Calu3 (cell line): ENCODE results near the gene HRH3. TPM values are rescaled to one million over a fixed set of nuclear protein-coding genes. Genes with fewer than 3 reads are reported as not detected.

Source experiments
- BruUV-seq: library from RNA; stranded (reverse); fragments of 400-500 nt; replicated peaks from 2 replicates; lab custom pipeline; 2021; lab: Mats Ljungman, UMichigan
- CTCF ChIA-PET: fragments of 300-600 bp; sonication (Branson Sonifier 250); formaldehyde crosslinking; loops from one replicate; lab custom pipeline; 2022; ENCODE audit warnings: antibody characterized with exemption; lab: Charles Lee
- DNase-seq: peaks from one replicate; pipeline ENCODE4 v3.0.0; 2022
- H3K27ac Mint-ChIP-seq: one replicate; pipeline ENCODE4 v1.8.0; 2022; ENCODE audit warnings: mixed read lengths; ENCODE audit not compliant: unreplicated experiment
- H3K27me3 Mint-ChIP-seq: one replicate; pipeline ENCODE4 v1.8.0; 2022; ENCODE audit warnings: mixed read lengths; ENCODE audit not compliant: unreplicated experiment
- H3K36me3 Mint-ChIP-seq: one replicate; pipeline ENCODE4 v1.8.0; 2022; ENCODE audit warnings: mild to moderate bottlenecking, moderate library complexity, mixed read lengths; ENCODE audit not compliant: insufficient read depth, unreplicated experiment
- H3K4me1 Mint-ChIP-seq: one replicate; pipeline ENCODE4 v1.8.0; 2022; ENCODE audit warnings: mild to moderate bottlenecking, low read depth, mixed read lengths; ENCODE audit not compliant: unreplicated experiment
- H3K4me3 Mint-ChIP-seq: one replicate; pipeline ENCODE4 v1.8.0; 2022; ENCODE audit warnings: mild to moderate bottlenecking, low read depth, moderate library complexity, mixed read lengths; ENCODE audit not compliant: unreplicated experiment
- H3K9me3 Mint-ChIP-seq: one replicate; pipeline ENCODE4 v1.8.0; 2022; ENCODE audit warnings: low read depth, mixed read lengths; ENCODE audit not compliant: unreplicated experiment
- intact Hi-C: fragments of 100-400 bp; cut with micrococcal nuclease; formaldehyde crosslinking; loops from one replicate; pipeline ENCODE4 v1.10.0; 2022; ENCODE audit not compliant: unreplicated experiment
- total RNA-seq: library from RNA; stranded (reverse); gene quantifications from 2 replicates; pipeline ENCODE4 v1.2.3, GENCODE V29; 2022
- TF ChIP-seq, protein P1 (sequence below): fragments of 200-600 bp; IDR thresholded peaks from one replicate; pipeline ENCODE4 v1.8.0; 2022; ENCODE audit warnings: antibody characterized with exemption; ENCODE audit not compliant: unreplicated experiment

HRH3 gene
- total RNA-seq, 1 experiment from 2014 or later, result not detected

- Mint-ChIP-seq H3K4me3 (no peak overlapping the region), H3K27ac (no peak overlapping the region), H3K27me3 (no peaks in the 10 kb centered on the region), H3K4me1 (peaks cover 16% of the 10 kb centered on the region), H3K9me3 (no peaks in the 10 kb centered on the region), H3K36me3 (peaks cover 43% of the 10 kb centered on the region)
- BruUV-seq, result no TSS peak
- CTCF ChIA-PET, result no interaction called here
- TF ChIP-seq, protein P1, sequence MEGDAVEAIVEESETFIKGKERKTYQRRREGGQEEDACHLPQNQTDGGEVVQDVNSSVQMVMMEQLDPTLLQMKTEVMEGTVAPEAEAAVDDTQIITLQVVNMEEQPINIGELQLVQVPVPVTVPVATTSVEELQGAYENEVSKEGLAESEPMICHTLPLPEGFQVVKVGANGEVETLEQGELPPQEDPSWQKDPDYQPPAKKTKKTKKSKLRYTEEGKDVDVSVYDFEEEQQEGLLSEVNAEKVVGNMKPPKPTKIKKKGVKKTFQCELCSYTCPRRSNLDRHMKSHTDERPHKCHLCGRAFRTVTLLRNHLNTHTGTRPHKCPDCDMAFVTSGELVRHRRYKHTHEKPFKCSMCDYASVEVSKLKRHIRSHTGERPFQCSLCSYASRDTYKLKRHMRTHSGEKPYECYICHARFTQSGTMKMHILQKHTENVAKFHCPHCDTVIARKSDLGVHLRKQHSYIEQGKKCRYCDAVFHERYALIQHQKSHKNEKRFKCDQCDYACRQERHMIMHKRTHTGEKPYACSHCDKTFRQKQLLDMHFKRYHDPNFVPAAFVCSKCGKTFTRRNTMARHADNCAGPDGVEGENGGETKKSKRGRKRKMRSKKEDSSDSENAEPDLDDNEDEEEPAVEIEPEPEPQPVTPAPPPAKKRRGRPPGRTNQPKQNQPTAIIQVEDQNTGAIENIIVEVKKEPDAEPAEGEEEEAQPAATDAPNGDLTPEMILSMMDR, result no peak
- intact Hi-C loops, result no loop called here
- DNase-seq, result no peak
Measured at GRCh38 chr20:62255976-62256375, 35.9 kb upstream of the HRH3 start.

GRCh38 chr20:62254021-62254724 is 34.1 kb upstream of the HRH3 start:
- CTCF ChIA-PET, result no interaction called here
- DNase-seq, result no peak
- TF ChIP-seq, protein P1, result no peak
- Mint-ChIP-seq H3K4me3 (no peak overlapping the region), H3K36me3 (peaks cover 31% of the 10 kb centered on the region), H3K4me1 (peaks cover 23% of the 10 kb centered on the region), H3K27me3 (no peaks in the 10 kb centered on the region), H3K27ac (no peak overlapping the region), H3K9me3 (no peaks in the 10 kb centered on the region)
- intact Hi-C loops, result no loop called here
- no TSS peak for BruUV-seq

GRCh38 chr20:62253398-62253797 is 33.3 kb upstream of the HRH3 start:
- no peaks in the 10 kb centered on the region for H3K27me3 Mint-ChIP-seq
- H3K4me1 Mint-ChIP-seq, result peaks cover 23% of the 10 kb centered on the region
- no peak overlapping the region for H3K4me3 Mint-ChIP-seq
- TF ChIP-seq, protein P1, result no peak
- peaks cover 25% of the 10 kb centered on the region for H3K36me3 Mint-ChIP-seq
- no peaks in the 10 kb centered on the region for H3K9me3 Mint-ChIP-seq
- intact Hi-C loops, result no loop called here
- no peak overlapping the region for H3K27ac Mint-ChIP-seq
- no peak for DNase-seq
- CTCF ChIA-PET, result no interaction called here
- BruUV-seq, result no TSS peak

DNA sequence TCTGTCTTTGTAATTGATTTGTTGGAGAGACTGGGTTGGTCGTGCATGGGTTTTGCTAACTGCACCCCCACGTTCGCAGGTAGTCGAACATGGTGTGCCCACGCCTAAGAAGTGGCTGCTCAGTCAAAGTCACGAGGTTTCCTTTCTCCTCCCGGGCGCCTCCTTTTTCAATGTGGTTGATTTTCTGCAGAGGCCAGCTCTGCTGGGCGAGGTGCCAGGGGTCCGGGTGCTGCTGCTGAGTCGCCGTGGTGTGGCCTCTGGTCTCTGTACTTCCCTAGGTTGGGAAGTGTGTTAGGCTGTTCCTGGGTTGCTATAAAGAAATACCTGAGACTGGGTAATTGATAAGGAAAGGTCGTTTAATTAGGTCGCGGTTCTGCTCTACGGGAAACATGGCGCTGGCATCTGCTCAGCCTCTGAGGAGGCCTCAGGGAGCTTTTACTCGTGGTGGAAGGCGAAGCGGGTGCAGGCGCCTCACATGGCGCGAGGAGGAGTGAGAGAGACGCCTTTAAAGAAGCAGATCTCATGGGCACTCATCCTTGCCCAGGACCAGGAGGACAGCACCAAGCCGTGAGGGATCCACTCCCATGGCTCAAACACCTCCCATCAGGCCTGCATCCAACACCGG is 32.4 kb upstream of the HRH3 start:
- Mint-ChIP-seq H3K36me3 (peaks cover 25% of the 10 kb centered on the region), H3K27me3 (no peaks in the 10 kb centered on the region), H3K9me3 (no peaks in the 10 kb centered on the region), H3K4me3 (no peak overlapping the region), H3K27ac (no peak overlapping the region), H3K4me1 (peaks cover 23% of the 10 kb centered on the region)
- TF ChIP-seq, protein P1, result no peak
- intact Hi-C loops, result no loop called here
- DNase-seq, result no peak
- BruUV-seq, result no TSS peak
- CTCF ChIA-PET, result interaction anchor here (0.6 kb wide), 1 partner anchor 13 kb away, joined by 3 read pairs; no protein-coding TSS in a partner anchor
